ENCODE data around the gene USPL1. TPM values are rescaled to one million over a fixed set of nuclear protein-coding genes. Genes with fewer than 3 reads are reported as not detected.
"Not testable (repeated sequence)": the region's sequence is repeated elsewhere in the genome, so short reads cannot be mapped to it uniquely, and the experiment has no call there.

The USPL1 gene
- total and polyA plus RNA-seq, 4 donors: 4.1 to 13.0 (median 8.2) TPM

- no peaks in the 10 kb centered on the region for H3K9me3 ChIP-seq (ENCODE audit: control insufficient read depth in 4 of 4, low read length in 3 of 4)
- 89% methylated on average over 7 of the region's 7 CpGs for WGBS
- DNase-seq (ENCODE audit: low spot score): no peak
- no peaks in the 10 kb centered on the region for H3K36me3 ChIP-seq (ENCODE audit: control insufficient read depth in 4 of 4, insufficient read depth in 3 of 4, low read depth in 1 of 4, low read length in 3 of 4)
- TF ChIP-seq NR2F2 (IDR thresholded peaks at IDR 0.05) (no peak), RXRA (IDR thresholded peaks at IDR 0.05) (no peak), SP1 (IDR thresholded peaks at IDR 0.05) (no peak), RAD21 (IDR thresholded peaks at IDR 0.05) (no peak), REST (IDR thresholded peaks at IDR 0.05) (no peak), EGR1 (IDR thresholded peaks at IDR 0.05; ENCODE audit: low read depth in 2 of 2) (no peak), ATF3 (IDR thresholded peaks at IDR 0.05) (no peak), FOXA1 (IDR thresholded peaks at IDR 0.05) (no peak), ZBTB33 (IDR thresholded peaks at IDR 0.05) (no peak)
- no peaks in the 10 kb centered on the region for H3K27me3 ChIP-seq (ENCODE audit: control insufficient read depth in 4 of 4, insufficient read depth in 4 of 4, low read length in 3 of 4)
- H3K4me3 ChIP-seq (ENCODE audit: low read depth in 1 of 3, low read length in 3 of 3): no peak overlapping the region
- H3K9ac ChIP-seq (ENCODE audit: low read depth in 1 of 2, low read length in 2 of 2): no peak overlapping the region
- no peak overlapping the region for H3K27ac ChIP-seq (ENCODE audit: low read depth in 1 of 2, low read length in 2 of 2)
- H3K4me1 ChIP-seq (ENCODE audit: control insufficient read depth in 4 of 4, insufficient read depth in 4 of 4, low read length in 3 of 4): no peaks in the 10 kb centered on the region
Observed at GRCh38 chr13:30605052-30605451, 12.7 kb upstream of the USPL1 start.

- WGBS: 87% methylated on average over 6 of the region's 6 CpGs
- DNase-seq (ENCODE audit: low spot score); H3K36me3 ChIP-seq (ENCODE audit: control insufficient read depth in 4 of 4, insufficient read depth in 3 of 4, low read depth in 1 of 4, low read length in 3 of 4); H3K27ac ChIP-seq (ENCODE audit: low read depth in 1 of 2, low read length in 2 of 2); H3K9me3 ChIP-seq (ENCODE audit: control insufficient read depth in 4 of 4, low read length in 3 of 4); H3K27me3 ChIP-seq (ENCODE audit: control insufficient read depth in 4 of 4, insufficient read depth in 4 of 4, low read length in 3 of 4); H3K4me3 ChIP-seq (ENCODE audit: low read depth in 1 of 3, low read length in 3 of 3); H3K9ac ChIP-seq (ENCODE audit: low read depth in 1 of 2, low read length in 2 of 2); H3K4me1 ChIP-seq (ENCODE audit: control insufficient read depth in 4 of 4, insufficient read depth in 4 of 4, low read length in 3 of 4): not testable (repeated sequence)
Observed at GRCh38 chr13:30607186-30607585, 10.5 kb upstream of the USPL1 start.

GRCh38 chr13:30607908-30608307 is 9.8 kb upstream of the USPL1 start:
- Histone ChIP-seq H3K4me1 (ENCODE audit: control insufficient read depth in 4 of 4, insufficient read depth in 4 of 4, low read length in 3 of 4) (no peaks in the 10 kb centered on the region), H3K9ac (ENCODE audit: low read depth in 1 of 2, low read length in 2 of 2) (no peak overlapping the region), H3K36me3 (ENCODE audit: control insufficient read depth in 4 of 4, insufficient read depth in 3 of 4, low read depth in 1 of 4, low read length in 3 of 4) (no peaks in the 10 kb centered on the region), H3K4me3 (ENCODE audit: low read depth in 1 of 3, low read length in 3 of 3) (no peak overlapping the region), H3K9me3 (ENCODE audit: control insufficient read depth in 4 of 4, low read length in 3 of 4) (no peaks in the 10 kb centered on the region), H3K27me3 (ENCODE audit: control insufficient read depth in 4 of 4, insufficient read depth in 4 of 4, low read length in 3 of 4) (no peaks in the 10 kb centered on the region), H3K27ac (ENCODE audit: low read depth in 1 of 2, low read length in 2 of 2) (no peak overlapping the region)
- WGBS: 72% methylated on average over 4 of the region's 4 CpGs
- TF ChIP-seq FOXA2 (IDR thresholded peaks at IDR 0.05): no peak
- no peak for TF ChIP-seq YY1 (IDR thresholded peaks at IDR 0.05)
- TF ChIP-seq TAF1 (conservative IDR thresholded peaks at IDR 0.05): no peak
- TF ChIP-seq RXRA (IDR thresholded peaks at IDR 0.05): no peak
- no peak for TF ChIP-seq RAD21 (IDR thresholded peaks at IDR 0.05)
- no peak for TF ChIP-seq HNF4G (IDR thresholded peaks at IDR 0.05)
- no peak for TF ChIP-seq EGR1 (IDR thresholded peaks at IDR 0.05; ENCODE audit: low read depth in 2 of 2)
- no peak for TF ChIP-seq JUND (IDR thresholded peaks at IDR 0.05)
- TF ChIP-seq SP1 (IDR thresholded peaks at IDR 0.05): no peak
- no peak for TF ChIP-seq NR2F2 (IDR thresholded peaks at IDR 0.05)
- no peak for TF ChIP-seq REST (IDR thresholded peaks at IDR 0.05)
- TF ChIP-seq CTCF (IDR thresholded peaks at IDR 0.05; ENCODE audit: low read depth, low read length, missing input control): no peak
- no peak for TF ChIP-seq ATF3 (IDR thresholded peaks at IDR 0.05)
- DNase-seq (ENCODE audit: low spot score): no peak

All from liver (tissue), 9 donors.